Naive B cell (primary cell): Measurements from ENCODE around the gene BCL11B. TPM values are rescaled to one million over a fixed set of nuclear protein-coding genes. Genes with fewer than 3 reads are reported as not detected.

ENCODE experiments used
- ATAC-seq, 2 donors: fragments of 150-1000 bp; cut with Tn5 transposase; 2 replicates each; pipeline ENCODE4 v1.10.0; 2021; ENCODE audit warnings: low read depth in 2 of 2, mild to moderate bottlenecking in 2 of 2, moderate library complexity in 2 of 2
- DNase-seq: peaks from one replicate; pipeline ENCODE4 v3.0.0; 2022
- H3K27ac Mint-ChIP-seq, 6 donors: one replicate each; pipeline ENCODE4 v1.8.0; 2020 to 2022; ENCODE audit warnings: mild to moderate bottlenecking in 6 of 6, mixed read lengths in 6 of 6, moderate library complexity in 5 of 6, inconsistent platforms in 2 of 6
- H3K27me3 Mint-ChIP-seq, 3 donors: one replicate each; pipeline ENCODE4 v1.8.0; 2021 to 2022; ENCODE audit warnings: mixed read lengths in 3 of 3, mild to moderate bottlenecking in 1 of 3
- H3K36me3 Mint-ChIP-seq, 2 donors: one replicate each; pipeline ENCODE4 v1.8.0; 2020 to 2022; ENCODE audit warnings: mixed read lengths in 2 of 2, inconsistent platforms in 1 of 2, mild to moderate bottlenecking in 1 of 2
- H3K4me1 Mint-ChIP-seq, 3 donors: one replicate each; pipeline ENCODE4 v1.8.0; 2020 to 2022; ENCODE audit warnings: mixed read lengths in 3 of 3, inconsistent platforms in 1 of 3, mild to moderate bottlenecking in 1 of 3, moderate library complexity in 1 of 3
- H3K4me3 Mint-ChIP-seq, 8 donors: one replicate each; pipeline ENCODE4 v1.8.0; 2020 to 2022; ENCODE audit warnings: mild to moderate bottlenecking in 8 of 8, mixed read lengths in 8 of 8, moderate library complexity in 8 of 8, inconsistent platforms in 2 of 8
- H3K9me3 Mint-ChIP-seq, 7 donors: one replicate each; pipeline ENCODE4 v1.8.0; 2020 to 2022; ENCODE audit warnings: mixed read lengths in 7 of 7, mild to moderate bottlenecking in 5 of 7, inconsistent platforms in 2 of 7, moderate library complexity in 1 of 7
- polyA plus RNA-seq, 6 donors: library from polyadenylated mRNA; unstranded; fragments of 300-500 nt; fragmentation: Illumina TruSeq; gene quantifications; one replicate each; pipeline ENCODE4 v1.2.3, GENCODE V29; 2021; ENCODE audit warnings: low read depth in 6 of 6

The BCL11B gene
- polyA plus RNA-seq, 6 donors from 2014 or later = 0.03 to 0.05 TPM; not detected in 4

GRCh38 chr14:99252940-99253868, 18.8 kb downstream of the BCL11B start:
- ATAC-seq (no peak), DNase-seq (no peak)
- peaks cover 24 to 73% (median 55%) of the 10 kb centered on the region in 3 donors for H3K27me3 Mint-ChIP-seq
- H3K27ac Mint-ChIP-seq = no peak overlapping the region
- no peaks in the 10 kb centered on the region for H3K4me1 Mint-ChIP-seq
- peak overlapping the region in 1 of 8 donors; percentile 59 for H3K4me3 Mint-ChIP-seq
- H3K9me3 Mint-ChIP-seq = peaks cover 0 to 3% (median 0%) of the 10 kb centered on the region in 7 donors
- H3K36me3 Mint-ChIP-seq = no peaks in the 10 kb centered on the region

- no peak overlapping the region for H3K4me3 Mint-ChIP-seq
- ATAC-seq (no peak), DNase-seq (no peak)
- H3K36me3 Mint-ChIP-seq = no peaks in the 10 kb centered on the region
- no peaks in the 10 kb centered on the region for H3K4me1 Mint-ChIP-seq
- H3K9me3 Mint-ChIP-seq = peaks cover 0 to 3% (median 0%) of the 10 kb centered on the region in 7 donors
- peaks cover 20 to 73% (median 56%) of the 10 kb centered on the region in 3 donors for H3K27me3 Mint-ChIP-seq
- H3K27ac Mint-ChIP-seq = no peak overlapping the region
Measured at GRCh38 chr14:99252443-99252939, 19.5 kb downstream of the BCL11B start.

DNA sequence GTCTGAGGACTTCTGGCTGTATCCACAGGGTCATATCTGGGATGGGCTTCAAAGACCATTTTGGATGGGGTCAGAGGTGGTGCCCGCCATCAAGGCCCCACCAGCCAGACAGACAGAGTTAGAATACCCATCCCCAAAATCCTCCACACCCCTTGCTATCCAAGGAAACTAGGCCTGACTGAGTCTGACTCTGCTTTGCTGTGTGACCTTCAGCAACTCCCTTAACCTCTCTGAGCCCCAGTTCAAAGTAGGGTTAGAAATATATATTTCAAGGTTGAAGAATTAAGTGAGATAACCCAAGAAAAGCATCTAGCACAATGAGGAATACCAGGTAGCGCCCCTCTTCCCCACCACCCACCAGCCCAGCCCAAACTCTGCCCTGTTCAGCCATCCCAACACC, 20.3 kb downstream of the BCL11B start:
- no peak for ATAC-seq
- no peak overlapping the region for H3K4me3 Mint-ChIP-seq
- peaks cover 0 to 3% (median 0%) of the 10 kb centered on the region in 7 donors for H3K9me3 Mint-ChIP-seq
- peaks cover 18 to 73% (median 64%) of the 10 kb centered on the region in 3 donors for H3K27me3 Mint-ChIP-seq
- DNase-seq = no peak
- H3K36me3 Mint-ChIP-seq = no peaks in the 10 kb centered on the region
- H3K27ac Mint-ChIP-seq = no peak overlapping the region
- peaks cover 0 to 1% (median 0%) of the 10 kb centered on the region in 3 donors for H3K4me1 Mint-ChIP-seq

- DNase-seq (no peak), ATAC-seq (no peak)
- Mint-ChIP-seq H3K27ac (no peak overlapping the region), H3K4me1 (peaks cover 0 to 4% (median 0%) of the 10 kb centered on the region in 3 donors), H3K4me3 (no peak overlapping the region), H3K9me3 (peaks cover 0 to 3% (median 0%) of the 10 kb centered on the region in 7 donors), H3K36me3 (no peaks in the 10 kb centered on the region), H3K27me3 (peaks cover 14 to 70% (median 61%) of the 10 kb centered on the region in 3 donors)
Measured at GRCh38 chr14:99250636-99251208, 21.3 kb downstream of the BCL11B start.

DNA sequence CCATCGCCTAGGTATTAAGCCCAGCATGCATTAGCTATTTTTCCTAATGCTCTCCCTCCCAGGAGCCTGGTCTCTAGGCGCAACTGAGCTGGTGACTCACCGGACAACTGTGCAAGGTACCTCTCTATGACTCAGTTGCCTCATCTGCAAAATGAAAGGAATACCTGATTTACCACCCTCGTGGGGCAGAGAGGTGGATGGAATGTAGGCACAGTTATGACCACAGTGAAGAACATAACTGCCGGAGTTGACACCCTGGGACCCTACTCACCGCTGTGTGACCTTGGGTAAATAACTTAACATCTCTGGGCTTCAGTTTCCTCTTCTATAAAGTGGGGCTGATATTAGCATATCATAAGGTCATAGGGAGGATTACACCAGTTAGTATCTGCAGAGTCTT, 22.6 kb downstream of the BCL11B start:
- ATAC-seq (no peak), DNase-seq (no peak)
- peak overlapping the region in 1 of 6 donors; percentile 17 for H3K27ac Mint-ChIP-seq
- H3K36me3 Mint-ChIP-seq = no peaks in the 10 kb centered on the region
- H3K4me3 Mint-ChIP-seq = peak overlapping the region in 1 of 8 donors; percentile 75
- H3K27me3 Mint-ChIP-seq = peaks cover 20 to 75% (median 69%) of the 10 kb centered on the region in 3 donors
- peaks cover 0 to 3% (median 0%) of the 10 kb centered on the region in 7 donors for H3K9me3 Mint-ChIP-seq
- H3K4me1 Mint-ChIP-seq = peaks cover 0 to 4% (median 0%) of the 10 kb centered on the region in 3 donors

- Mint-ChIP-seq H3K9me3 (no peaks in the 10 kb centered on the region), H3K4me3 (no peak overlapping the region), H3K4me1 (peaks cover 0 to 4% (median 0%) of the 10 kb centered on the region in 3 donors), H3K36me3 (no peaks in the 10 kb centered on the region), H3K27me3 (peaks cover 23 to 75% (median 69%) of the 10 kb centered on the region in 3 donors), H3K27ac (no peak overlapping the region)
- ATAC-seq (no peak), DNase-seq (no peak)
Measured at GRCh38 chr14:99248761-99249171, 23.2 kb downstream of the BCL11B start.

DNA sequence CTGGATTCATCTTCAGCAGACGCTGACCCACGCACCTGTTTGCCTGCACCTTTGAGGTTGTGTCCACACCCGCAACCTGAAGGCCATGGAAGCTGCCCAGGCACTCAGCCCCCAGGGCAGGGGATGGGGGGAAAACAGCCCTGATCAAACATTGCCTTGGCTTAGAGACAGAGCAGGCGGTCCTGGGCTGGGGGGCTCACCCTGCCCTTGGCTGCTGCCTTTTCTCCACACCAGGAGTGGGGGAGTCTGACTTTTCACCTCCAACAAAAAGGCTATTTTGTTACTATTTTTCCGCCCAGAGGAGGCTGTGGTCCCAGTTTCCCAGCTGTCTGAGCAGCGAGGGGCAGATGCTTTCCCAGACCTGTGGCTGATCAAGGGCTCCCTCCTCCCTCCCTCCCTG, 24.2 kb downstream of the BCL11B start:
- H3K4me3 Mint-ChIP-seq = no peak overlapping the region
- H3K4me1 Mint-ChIP-seq = peaks cover 0 to 4% (median 0%) of the 10 kb centered on the region in 3 donors

GRCh38 chr14:99247101-99247729, 24.8 kb downstream of the BCL11B start:
- Mint-ChIP-seq H3K36me3 (no peaks in the 10 kb centered on the region), H3K27me3 (peaks cover 31 to 79% (median 73%) of the 10 kb centered on the region in 3 donors), H3K27ac (no peak overlapping the region), H3K9me3 (no peaks in the 10 kb centered on the region), H3K4me3 (no peak overlapping the region), H3K4me1 (peaks cover 0 to 4% (median 0%) of the 10 kb centered on the region in 3 donors)
- DNase-seq (no peak), ATAC-seq (no peak)

More for the DNA sequence above, 24.2 kb downstream of the BCL11B start:
- Mint-ChIP-seq H3K27ac (no peak overlapping the region), H3K9me3 (no peaks in the 10 kb centered on the region), H3K36me3 (no peaks in the 10 kb centered on the region), H3K27me3 (peaks cover 30 to 75% (median 73%) of the 10 kb centered on the region in 3 donors)
- DNase-seq (no peak), ATAC-seq (no peak)

DNA sequence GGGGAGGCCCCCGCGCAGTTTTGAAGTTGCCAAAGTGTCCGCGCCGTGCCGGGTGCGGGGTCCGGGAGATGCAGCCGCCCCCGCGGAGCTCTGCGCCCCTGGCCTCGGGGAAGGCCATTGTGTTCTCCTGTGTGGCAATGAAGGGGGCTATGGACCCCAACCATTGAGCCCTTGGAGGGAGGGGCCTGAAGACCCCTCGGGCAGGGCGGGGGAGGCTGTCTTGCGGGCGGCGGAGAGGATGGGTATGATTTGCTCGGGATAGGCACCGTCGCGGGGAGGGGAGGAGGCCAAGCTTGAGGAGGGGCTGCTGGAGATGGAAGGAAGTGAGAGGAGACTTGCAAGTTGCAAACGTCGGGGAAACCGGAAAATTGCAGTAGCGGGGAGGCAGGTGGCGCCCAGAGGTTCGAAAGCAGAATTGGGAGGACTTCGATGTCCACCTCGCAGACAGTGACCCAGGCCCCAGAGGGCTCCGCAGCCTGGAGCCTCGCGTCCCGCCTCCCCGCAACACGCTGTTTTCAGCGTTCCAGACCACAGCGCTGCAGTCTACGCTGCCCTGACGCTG, 25.4 kb downstream of the BCL11B start:
- H3K36me3 Mint-ChIP-seq = no peaks in the 10 kb centered on the region
- no peak for DNase-seq
- no peak for ATAC-seq
- H3K9me3 Mint-ChIP-seq = no peaks in the 10 kb centered on the region
- H3K4me3 Mint-ChIP-seq = peak overlapping the region in 1 of 8 donors; percentile 65
- peaks cover 0 to 7% (median 3%) of the 10 kb centered on the region in 3 donors for H3K4me1 Mint-ChIP-seq
- H3K27ac Mint-ChIP-seq = no peak overlapping the region
- peaks cover 28 to 81% (median 76%) of the 10 kb centered on the region in 3 donors for H3K27me3 Mint-ChIP-seq

- H3K36me3 Mint-ChIP-seq = no peaks in the 10 kb centered on the region
- no peak overlapping the region for H3K4me3 Mint-ChIP-seq
- H3K27me3 Mint-ChIP-seq = peaks cover 26 to 82% (median 76%) of the 10 kb centered on the region in 3 donors
- no peak for ATAC-seq
- peaks cover 0 to 7% (median 3%) of the 10 kb centered on the region in 3 donors for H3K4me1 Mint-ChIP-seq
- H3K27ac Mint-ChIP-seq = no peak overlapping the region
- H3K9me3 Mint-ChIP-seq = no peaks in the 10 kb centered on the region
- no peak for DNase-seq
Measured at GRCh38 chr14:99245564-99246511, 26.2 kb downstream of the BCL11B start.

GRCh38 chr14:99244941-99245563, 26.9 kb downstream of the BCL11B start:
- peaks cover 28 to 76% (median 70%) of the 10 kb centered on the region in 3 donors for H3K27me3 Mint-ChIP-seq
- H3K4me1 Mint-ChIP-seq = peaks cover 0 to 7% (median 3%) of the 10 kb centered on the region in 3 donors
- no peaks in the 10 kb centered on the region for H3K36me3 Mint-ChIP-seq
- DNase-seq = no peak
- no peaks in the 10 kb centered on the region for H3K9me3 Mint-ChIP-seq
- H3K4me3 Mint-ChIP-seq = no peak overlapping the region
- no peak overlapping the region for H3K27ac Mint-ChIP-seq
- ATAC-seq = no peak
